GM12878 (cell line): ENCODE results near the gene KLHDC2. TPM values are rescaled to one million over a fixed set of nuclear protein-coding genes. Genes with fewer than 3 reads are reported as not detected.
A peak's percentile ranks its signal among the peaks of the same experiment; 100 is the strongest.
"Not testable (repeated sequence)": the region's sequence is repeated elsewhere in the genome, so short reads cannot be mapped to it uniquely, and the experiment has no call there.

Experiments used
- ATAC-seq: fragments of 200-7000 bp; cut with Tn5 transposase; 3 replicates; pipeline ENCODE4 v1.9.1; 2020; ENCODE audit warnings: mild to moderate bottlenecking, moderate library complexity
- BruUV-seq: library from RNA; stranded (reverse); fragments of 400-500 nt; replicated peaks from 2 replicates; lab custom pipeline; 2021; lab: Mats Ljungman, UMichigan
- CTCF ChIA-PET: fragments of 300-600 bp; sonication (Branson Sonifier 250); formaldehyde crosslinking; extraction: SDS; loops from one replicate; lab custom pipeline; 2021; ENCODE audit warnings: inconsistent platforms; lab: Yijun Ruan, JAX
- POLR2A ChIA-PET: fragments of 350-600 bp; formaldehyde crosslinking; extraction: SDS; loops from one replicate; lab custom pipeline; 2021; ENCODE audit warnings: inconsistent platforms; lab: Charles Lee
- RAD21 ChIA-PET: fragments of 300-600 bp; sonication (Branson Sonifier 250); formaldehyde crosslinking; loops from one replicate; lab custom pipeline; 2023; ENCODE audit warnings: antibody characterized with exemption; ENCODE audit not compliant: unreplicated experiment; lab: Charles Lee
- SMC1A ChIA-PET: fragments of 300-600 bp; sonication (Branson Sonifier 250); formaldehyde crosslinking; loops from one replicate; lab custom pipeline; 2023; ENCODE audit not compliant: unreplicated experiment, uncharacterized antibody; lab: Charles Lee
- DNase-seq: peaks from one replicate; pipeline ENCODE4 v3.0.0-alpha.2; 2011; ENCODE audit warnings: low read depth, low spot score
- FAIRE-seq: peaks from 3 replicates; lab custom pipeline; 2011; peaks lifted over from hg19 to GRCh38; lab: Jason Lieb, UNC
- H2AFZ ChIP-seq: 2 replicates; pipeline ENCODE4 v1.6.0; 2011; ENCODE audit warnings: low read depth, low read length, control low read depth; ENCODE audit not compliant: control insufficient read depth
- H3K27ac ChIP-seq: 2 replicates; pipeline ENCODE4 v1.5.1; 2011; ENCODE audit warnings: control low read depth; ENCODE audit not compliant: control insufficient read depth, insufficient read depth
- H3K27me3 ChIP-seq, 2 experiments: replicated peaks in 1 of 2; 2 replicates each; pipeline versions ENCODE4 v1.6.0 to v1.6.1; 2011; ENCODE audit warnings: low read length in 1 of 2; ENCODE audit not compliant: control insufficient read depth in 2 of 2, insufficient read depth in 2 of 2
- H3K36me3 ChIP-seq, 2 experiments: 2 replicates each; pipeline ENCODE4 v1.5.1; 2011; ENCODE audit warnings: low read length in 1 of 2; ENCODE audit not compliant: control insufficient read depth in 2 of 2, insufficient read depth in 2 of 2
- H3K4me1 ChIP-seq: 2 replicates; pipeline ENCODE4 v1.6.1; 2011; ENCODE audit warnings: mild to moderate bottlenecking, low read length, moderate library complexity, mixed read lengths; ENCODE audit not compliant: control insufficient read depth, insufficient read depth
- H3K4me2 ChIP-seq: 2 replicates; pipeline ENCODE4 v1.6.0; 2011; ENCODE audit warnings: control low read depth; ENCODE audit not compliant: control insufficient read depth, insufficient read depth
- H3K4me3 ChIP-seq: fragments of 200-600 bp; sonication (generic); 2 replicates; pipeline ENCODE4 v1.5.1; 2016
- H3K79me2 ChIP-seq: 2 replicates; pipeline ENCODE4 v1.6.0; 2011; ENCODE audit warnings: low read length; ENCODE audit not compliant: control insufficient read depth, insufficient read depth
- H3K9ac ChIP-seq: 2 replicates; pipeline ENCODE4 v1.8.0; 2011; ENCODE audit warnings: low read length, control low read depth, mixed read lengths; ENCODE audit not compliant: control insufficient read depth, insufficient read depth
- H3K9me3 ChIP-seq: replicated peaks from 3 replicates; pipeline ENCODE4 v1.5.1; 2011; ENCODE audit warnings: mild to moderate bottlenecking, low read length; ENCODE audit not compliant: control insufficient read depth, insufficient read depth
- H4K20me1 ChIP-seq: 2 replicates; pipeline ENCODE4 v1.6.0; 2011; ENCODE audit not compliant: control insufficient read depth, insufficient read depth
- ATF7 ChIP-seq: fragments of 450-650 bp; IDR thresholded peaks from 2 replicates; pipeline ENCODE4 v1.6.1; 2016; ENCODE audit warnings: low read depth, mild to moderate bottlenecking
- MEF2B ChIP-seq: fragments of 450-650 bp; IDR thresholded peaks from 2 replicates; pipeline ENCODE4 v1.6.1; 2018; ENCODE audit warnings: mild to moderate bottlenecking, moderate library complexity; ENCODE audit not compliant: partially characterized antibody, poor library complexity, severe bottlenecking
- in situ Hi-C: fragments of 300-500 bp; cut with MboI; formaldehyde crosslinking; loops from 9 replicates; pipeline ENCODE4 v1.14.3; 2018; ENCODE audit warnings: mixed read lengths
- intact Hi-C: fragments of 100-400 bp; cut with micrococcal nuclease; formaldehyde crosslinking; loops from one replicate; pipeline ENCODE4 v1.14.2; 2022; ENCODE audit not compliant: unreplicated experiment
- polyA plus RNA-seq, 11 experiments: library from polyadenylated mRNA; depleted of rRNA in 4 of 11; unstranded in 6 of 11; stranded (reverse) in 5 of 11; fragments of >200 nt; fragmentation: Nextera tagmentation in 4 of 11; fragmentation: Illumina TruSeq in 1 of 11; extraction: Ambion mirVana in 4 of 11; extraction: Trizol in 1 of 11; gene quantifications; 1 replicate in 1 of 11; 2 replicates in 10 of 11; pipeline versions ENCODE4 v1.2.1 to v1.2.3, GENCODE V29; 2011 to 2016; ENCODE audit warnings: inconsistent platforms in 2 of 11, missing spikeins in 2 of 11, low read depth in 1 of 11
- total RNA-seq, 4 experiments: library from RNA; depleted of rRNA in 3 of 4; stranded (reverse); fragments of >200 nt in 3 of 4; fragmentation: Illumina TruSeq in 1 of 4; extraction: Trizol in 1 of 4; gene quantifications; 2 replicates each; pipeline versions ENCODE4 v1.2.1 to v1.2.3, GENCODE V29; 2013 to 2021
- TF ChIP-seq, protein P1 (sequence below): fragments of 450-650 bp; IDR thresholded peaks from 2 replicates; pipeline ENCODE4 v1.6.1; 2017; ENCODE audit warnings: mild to moderate bottlenecking, moderate library complexity

Gene KLHDC2
- total and polyA plus RNA-seq, 10 of the 15 experiments (the other 5 are each of a cell fraction or from before 2014, with no cell fraction given): 6.0 to 45.0 (median 24.7) TPM

DNA sequence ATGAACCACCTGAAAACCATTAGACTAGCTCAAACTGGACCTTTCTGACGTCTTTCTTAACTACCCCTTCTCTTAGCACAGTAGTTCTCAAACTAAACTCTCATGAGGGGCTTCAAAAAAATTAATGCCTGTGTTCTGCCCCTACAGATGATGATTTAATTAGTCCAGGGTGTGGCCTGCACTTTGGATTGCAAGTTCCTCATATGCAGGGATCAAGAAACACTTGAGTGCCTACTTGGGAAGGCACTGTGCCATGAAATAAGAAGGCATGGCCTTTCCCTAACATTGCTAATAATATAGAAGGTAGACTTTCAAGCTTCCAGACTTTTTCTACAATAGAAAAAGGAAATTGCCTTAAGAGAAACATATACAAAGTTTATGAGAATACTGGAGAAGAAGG is 22.8 kb upstream of the KLHDC2 start (continued):
- TF ChIP-seq, protein P1, sequence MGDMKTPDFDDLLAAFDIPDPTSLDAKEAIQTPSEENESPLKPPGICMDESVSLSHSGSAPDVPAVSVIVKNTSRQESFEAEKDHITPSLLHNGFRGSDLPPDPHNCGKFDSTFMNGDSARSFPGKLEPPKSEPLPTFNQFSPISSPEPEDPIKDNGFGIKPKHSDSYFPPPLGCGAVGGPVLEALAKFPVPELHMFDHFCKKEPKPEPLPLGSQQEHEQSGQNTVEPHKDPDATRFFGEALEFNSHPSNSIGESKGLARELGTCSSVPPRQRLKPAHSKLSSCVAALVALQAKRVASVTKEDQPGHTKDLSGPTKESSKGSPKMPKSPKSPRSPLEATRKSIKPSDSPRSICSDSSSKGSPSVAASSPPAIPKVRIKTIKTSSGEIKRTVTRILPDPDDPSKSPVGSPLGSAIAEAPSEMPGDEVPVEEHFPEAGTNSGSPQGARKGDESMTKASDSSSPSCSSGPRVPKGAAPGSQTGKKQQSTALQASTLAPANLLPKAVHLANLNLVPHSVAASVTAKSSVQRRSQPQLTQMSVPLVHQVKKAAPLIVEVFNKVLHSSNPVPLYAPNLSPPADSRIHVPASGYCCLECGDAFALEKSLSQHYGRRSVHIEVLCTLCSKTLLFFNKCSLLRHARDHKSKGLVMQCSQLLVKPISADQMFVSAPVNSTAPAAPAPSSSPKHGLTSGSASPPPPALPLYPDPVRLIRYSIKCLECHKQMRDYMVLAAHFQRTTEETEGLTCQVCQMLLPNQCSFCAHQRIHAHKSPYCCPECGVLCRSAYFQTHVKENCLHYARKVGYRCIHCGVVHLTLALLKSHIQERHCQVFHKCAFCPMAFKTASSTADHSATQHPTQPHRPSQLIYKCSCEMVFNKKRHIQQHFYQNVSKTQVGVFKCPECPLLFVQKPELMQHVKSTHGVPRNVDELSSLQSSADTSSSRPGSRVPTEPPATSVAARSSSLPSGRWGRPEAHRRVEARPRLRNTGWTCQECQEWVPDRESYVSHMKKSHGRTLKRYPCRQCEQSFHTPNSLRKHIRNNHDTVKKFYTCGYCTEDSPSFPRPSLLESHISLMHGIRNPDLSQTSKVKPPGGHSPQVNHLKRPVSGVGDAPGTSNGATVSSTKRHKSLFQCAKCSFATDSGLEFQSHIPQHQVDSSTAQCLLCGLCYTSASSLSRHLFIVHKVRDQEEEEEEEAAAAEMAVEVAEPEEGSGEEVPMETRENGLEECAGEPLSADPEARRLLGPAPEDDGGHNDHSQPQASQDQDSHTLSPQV: no peak
- TF ChIP-seq MEF2B: no peak
- TF ChIP-seq, all 136 proteins: peak for 0

- DNase-seq, H3K4me3 ChIP-seq, H3K4me2 ChIP-seq, H3K9me3 ChIP-seq, H3K27ac ChIP-seq, intact Hi-C loops, FAIRE-seq, H3K4me1 ChIP-seq: not testable (repeated sequence)
- 0 out of 2 replicates have a peak, but pooled peaks have one; percentile 18 for TF ChIP-seq ATF7
- TF ChIP-seq, all 136 proteins: peak for 1; not testable (repeated sequence) for 135
- RAD21 ChIA-PET, H4K20me1 ChIP-seq, SMC1A ChIA-PET, POLR2A ChIA-PET, CTCF ChIA-PET, in situ Hi-C loops, BruUV-seq, H2AFZ ChIP-seq, H3K9ac ChIP-seq, H3K79me2 ChIP-seq, H3K27me3 ChIP-seq, H3K36me3 ChIP-seq, ATAC-seq: not testable (repeated sequence)
Measured at GRCh38 chr14:49746476-49746875, 21.5 kb upstream of the KLHDC2 start.
